Neural progenitor cell (in vitro differentiated cells): ENCODE results near the gene ARMC3.

ENCODE experiments used
- EZH2 ChIP-seq: fragments of 200-600 bp; sonication (generic); IDR thresholded peaks from 2 replicates; pipeline ENCODE4 v1.6.1; 2017; ENCODE audit warnings: antibody characterized with exemption, mild to moderate bottlenecking, moderate library complexity
- EZH2phosphoT487 ChIP-seq: fragments of 200-600 bp; sonication (generic); IDR thresholded peaks from 2 replicates; pipeline ENCODE4 v1.6.1; 2017; ENCODE audit warnings: antibody characterized with exemption

DNA sequence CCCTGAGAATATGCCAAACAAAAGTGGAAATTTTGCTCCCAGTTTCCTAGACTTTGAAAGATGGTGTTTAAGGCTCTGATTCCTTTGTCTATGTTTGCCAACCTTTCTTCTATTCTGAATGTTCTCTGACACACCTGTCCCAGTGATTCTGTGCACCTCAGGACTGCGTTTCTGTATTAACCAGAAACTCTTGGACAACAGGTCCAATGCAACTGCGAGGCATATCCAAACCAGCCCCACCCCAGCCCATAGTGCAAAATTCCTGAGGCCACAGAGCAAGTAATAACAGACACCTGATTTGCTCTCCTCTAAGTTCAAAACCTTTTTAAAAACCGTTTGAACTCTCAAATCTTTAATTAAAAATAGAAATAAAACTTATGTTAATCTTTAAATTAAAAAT is 130.5 kb downstream of the ARMC3 start:
- TF ChIP-seq EZH2 (no peak), EZH2phosphoT487 (no peak)
